HG03378 (cell line): ENCODE data around the gene KCNJ10.

ENCODE experiments used
- ATAC-seq: cut with Tn5 transposase; IDR thresholded peaks from one replicate; pipeline ENCODE4 v1.9.1; 2021; ENCODE audit warnings: mild to moderate bottlenecking, moderate library complexity; ENCODE audit not compliant: unreplicated experiment

The KCNJ10 gene

DNA sequence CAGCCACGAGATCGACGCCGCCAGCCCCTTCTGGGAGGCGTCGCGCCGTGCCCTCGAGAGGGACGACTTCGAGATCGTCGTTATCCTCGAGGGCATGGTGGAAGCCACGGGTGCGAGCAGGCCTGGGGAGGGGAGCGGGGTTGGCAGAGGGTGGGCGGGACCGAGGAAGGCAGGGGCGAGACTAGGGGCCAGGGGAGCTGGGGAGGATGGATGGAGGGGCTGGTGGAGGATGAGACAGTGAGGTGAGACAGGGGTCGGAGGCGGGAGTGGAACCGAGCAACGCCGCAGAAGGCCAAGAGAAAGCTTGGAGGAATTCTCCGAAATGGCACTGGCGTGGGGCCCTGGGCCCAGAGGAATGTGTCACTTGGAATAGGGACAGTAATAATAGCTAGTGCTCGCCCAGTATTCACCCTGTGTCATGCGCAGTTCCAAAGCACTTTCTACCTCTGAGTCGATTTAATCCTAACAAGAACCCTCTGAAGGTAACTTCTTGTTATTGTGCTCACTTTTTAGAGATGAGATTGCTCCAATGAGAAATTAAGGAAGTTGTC lies 14.9 kb upstream of the KCNJ10 start:
- no peak for ATAC-seq

DNA sequence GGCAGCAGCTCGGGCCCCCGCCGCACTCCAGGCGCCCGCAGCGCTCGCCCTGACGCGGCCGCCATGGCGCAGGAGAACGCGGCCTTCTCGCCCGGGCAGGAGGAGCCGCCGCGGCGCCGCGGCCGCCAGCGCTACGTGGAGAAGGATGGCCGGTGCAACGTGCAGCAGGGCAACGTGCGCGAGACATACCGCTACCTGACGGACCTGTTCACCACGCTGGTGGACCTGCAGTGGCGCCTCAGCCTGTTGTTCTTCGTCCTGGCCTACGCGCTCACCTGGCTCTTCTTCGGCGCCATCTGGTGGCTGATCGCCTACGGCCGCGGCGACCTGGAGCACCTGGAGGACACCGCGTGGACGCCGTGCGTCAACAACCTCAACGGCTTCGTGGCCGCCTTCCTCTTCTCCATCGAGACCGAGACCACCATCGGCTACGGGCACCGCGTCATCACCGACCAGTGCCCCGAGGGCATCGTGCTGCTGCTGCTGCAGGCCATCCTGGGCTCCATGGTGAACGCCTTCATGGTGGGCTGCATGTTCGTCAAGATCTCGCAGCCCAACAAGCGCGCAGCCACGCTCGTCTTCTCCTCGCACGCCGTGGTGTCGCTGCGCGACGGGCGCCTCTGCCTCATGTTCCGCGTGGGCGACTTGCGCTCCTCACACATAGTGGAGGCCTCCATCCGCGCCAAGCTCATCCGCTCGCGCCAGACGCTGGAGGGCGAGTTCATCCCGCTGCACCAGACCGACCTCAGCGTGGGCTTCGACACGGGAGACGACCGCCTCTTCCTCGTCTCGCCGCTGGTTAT lies 14.2 kb upstream of the KCNJ10 start:
- no peak for ATAC-seq

DNA sequence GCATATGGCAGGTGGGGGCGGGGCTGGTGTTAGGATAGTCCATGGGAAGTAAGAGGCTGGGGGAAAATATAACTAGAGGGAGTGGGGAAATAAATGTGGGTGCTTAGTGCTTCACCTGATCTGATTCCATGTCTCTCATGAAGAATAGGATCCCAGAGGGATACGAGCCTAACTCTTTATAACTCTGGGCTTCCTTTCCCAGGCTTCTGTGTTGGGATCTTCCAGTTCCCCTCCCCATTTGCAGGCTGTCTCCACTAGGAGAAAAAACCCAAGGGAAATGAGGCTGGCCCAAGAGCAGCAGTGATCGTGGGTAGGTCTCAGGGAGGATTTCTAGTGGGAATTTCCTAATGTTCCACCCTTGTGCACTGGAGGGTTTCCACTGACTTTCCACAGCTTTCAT lies 13.0 kb upstream of the KCNJ10 start:
- ATAC-seq, result no peak

DNA sequence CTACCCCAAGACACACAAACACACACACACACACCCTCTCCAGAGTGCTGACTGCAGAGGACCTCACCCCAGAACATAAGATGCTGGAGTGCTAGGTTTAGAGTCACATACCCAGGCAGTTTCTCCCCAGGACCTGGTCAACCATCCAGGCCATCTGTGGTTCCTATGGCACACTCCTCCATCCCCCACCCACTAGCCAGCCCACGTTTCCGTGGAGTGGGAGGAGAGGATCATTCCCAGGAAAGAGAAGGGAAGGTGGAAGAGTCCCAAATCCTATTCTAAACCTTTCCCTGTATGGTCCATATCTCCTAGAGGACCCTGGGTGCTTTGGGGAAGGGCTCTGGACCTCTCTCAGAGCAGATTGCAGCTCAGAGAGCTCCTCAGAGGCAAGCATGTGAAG lies 12.5 kb upstream of the KCNJ10 start:
- ATAC-seq, result no peak

- ATAC-seq, result no peak
Measured at GRCh38 chr1:160081261-160081936, 11.4 kb upstream of the KCNJ10 start, which contains the start of gene KCNJ9. Gene KCNJ9 (plus strand): TSS chr1:160081538. CDS start chr1:160084031, 2,493 bp downstream.

- no peak for ATAC-seq
Measured at GRCh38 chr1:160080381-160081100, 10.6 kb upstream of the KCNJ10 start.

- no peak for ATAC-seq
Measured at GRCh38 chr1:160079448-160079847, 9.5 kb upstream of the KCNJ10 start.

DNA sequence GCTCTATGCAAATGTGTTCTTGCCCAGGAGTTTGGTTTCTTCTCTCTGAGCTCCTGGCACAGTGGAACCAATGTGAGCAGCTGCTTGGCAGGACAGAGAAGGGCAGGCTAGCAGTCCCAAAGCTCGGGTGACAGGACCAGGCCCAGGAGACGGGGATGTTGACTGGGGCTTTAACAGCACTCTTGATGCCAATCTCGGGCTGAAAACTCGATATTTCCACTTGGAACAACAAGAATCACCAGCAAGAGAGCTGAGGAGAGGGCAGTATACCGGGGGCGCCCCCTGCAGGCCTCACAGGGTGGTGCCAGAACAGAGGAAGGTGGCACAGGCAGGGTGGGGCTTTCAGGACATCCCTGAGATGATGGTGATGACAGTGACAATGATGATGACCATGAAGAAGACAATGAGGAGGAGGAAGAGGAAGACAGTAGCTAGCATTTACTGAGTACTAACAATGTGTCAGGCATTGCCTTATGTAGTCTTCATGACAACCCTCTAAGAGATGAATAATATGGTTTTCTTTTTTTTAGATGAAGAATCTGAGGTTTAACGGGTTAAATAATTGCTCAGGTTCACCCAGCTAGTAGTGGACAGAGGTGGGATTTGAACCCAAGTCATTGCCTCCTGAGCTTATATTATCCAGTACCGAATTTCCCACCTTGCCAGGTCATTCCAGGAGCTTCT lies 8.7 kb upstream of the KCNJ10 start:
- ATAC-seq, result no peak

- ATAC-seq, result no peak
Measured at GRCh38 chr1:160077486-160077885, 7.5 kb upstream of the KCNJ10 start.

DNA sequence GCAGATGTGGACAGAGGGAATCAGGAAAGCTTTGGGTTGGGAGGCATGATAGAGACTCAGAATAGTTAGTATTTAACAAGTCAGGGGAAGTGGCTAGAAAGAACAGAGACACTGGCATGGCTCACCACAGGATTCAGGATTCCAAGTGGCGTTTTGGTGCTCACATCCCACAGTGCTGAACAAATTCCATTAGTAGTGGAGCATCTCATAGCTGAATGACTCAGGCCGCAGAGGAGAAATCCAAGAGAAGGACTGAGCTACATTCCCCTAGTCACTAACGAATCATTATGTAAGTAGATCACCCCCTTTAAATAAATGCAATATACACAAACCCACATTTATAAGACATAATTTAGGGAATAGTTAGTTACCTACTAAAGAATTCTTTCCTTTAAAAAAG lies 6.3 kb upstream of the KCNJ10 start:
- ATAC-seq, result no peak

GRCh38 chr1:160075836-160076235 lies 5.9 kb upstream of the KCNJ10 start:
- ATAC-seq, result no peak

DNA sequence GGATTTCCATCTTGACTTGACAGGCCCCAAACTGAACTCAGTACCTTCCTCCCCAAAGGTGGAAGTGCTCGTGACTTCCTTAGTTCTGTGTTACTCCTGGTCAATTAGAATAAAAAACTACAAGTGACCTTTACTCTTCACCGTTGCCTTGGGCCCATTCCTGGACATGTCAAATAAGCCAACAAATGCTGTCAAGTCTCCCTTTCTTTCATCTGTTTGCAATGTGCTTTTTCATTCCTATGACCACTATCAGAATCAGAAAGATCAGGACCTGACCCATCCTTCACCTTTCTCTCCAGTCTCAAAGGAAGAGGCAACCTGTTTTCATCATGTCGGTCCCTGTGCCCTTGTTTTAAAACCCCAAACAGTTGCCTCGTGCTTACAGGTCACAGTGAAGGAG lies 4.9 kb upstream of the KCNJ10 start:
- no peak for ATAC-seq

GRCh38 chr1:160071289-160071688 lies 1.3 kb upstream of the KCNJ10 start:
- ATAC-seq, result no peak

DNA sequence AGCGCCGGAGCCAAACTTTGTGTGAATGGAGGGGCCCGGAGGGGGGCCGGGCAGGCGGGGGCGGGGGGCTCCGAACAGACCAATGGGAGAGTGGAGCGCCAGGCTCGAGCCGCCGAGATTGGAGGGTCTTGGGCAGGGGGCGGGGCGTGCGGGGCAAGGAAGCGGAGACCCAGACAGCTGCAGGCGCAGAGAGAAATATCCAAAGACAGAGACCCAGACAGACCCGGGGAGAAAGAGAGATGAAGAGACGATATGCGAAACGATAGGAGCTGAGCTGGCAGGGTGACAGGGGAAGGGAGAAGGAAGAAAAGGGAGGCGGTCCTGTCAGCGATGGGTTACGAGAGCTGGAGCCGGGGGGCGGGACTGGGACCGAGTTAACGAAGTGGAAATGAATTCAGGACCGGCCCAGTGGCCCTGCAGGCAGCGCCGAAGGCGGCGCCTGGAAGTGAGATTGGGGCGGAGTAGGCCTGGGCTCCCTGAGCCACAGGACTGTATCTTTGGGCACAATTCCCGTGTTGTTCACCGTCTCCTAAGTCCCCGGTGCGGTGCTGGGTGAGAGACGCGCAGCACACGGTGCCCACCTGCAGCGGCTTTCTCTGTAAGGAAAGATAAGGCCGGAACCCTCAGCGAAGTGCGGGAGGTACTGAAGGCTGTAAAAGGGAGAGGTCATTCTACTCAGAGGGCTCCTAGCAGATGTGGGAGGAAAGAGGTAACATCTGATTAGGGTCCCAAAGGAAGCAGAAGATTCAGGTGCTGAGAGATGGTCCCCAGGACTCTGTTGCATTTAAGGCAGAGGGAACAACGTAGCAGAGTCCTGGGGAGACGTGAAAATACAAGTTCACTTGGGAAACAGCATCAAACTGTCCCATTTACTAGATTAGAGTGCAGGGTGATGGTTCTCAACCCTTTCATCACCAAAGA lies 543 bp upstream of the KCNJ10 start:
- no peak for ATAC-seq

- no peak for ATAC-seq
Measured at GRCh38 chr1:160068225-160068624, 1.7 kb downstream of the KCNJ10 start.

GRCh38 chr1:160066829-160067745 lies 2.9 kb downstream of the KCNJ10 start:
- no peak for ATAC-seq

GRCh38 chr1:160064746-160065145 lies 5.2 kb downstream of the KCNJ10 start:
- ATAC-seq, result no peak

- ATAC-seq, result no peak
Measured at GRCh38 chr1:160064164-160064563, 5.8 kb downstream of the KCNJ10 start.

DNA sequence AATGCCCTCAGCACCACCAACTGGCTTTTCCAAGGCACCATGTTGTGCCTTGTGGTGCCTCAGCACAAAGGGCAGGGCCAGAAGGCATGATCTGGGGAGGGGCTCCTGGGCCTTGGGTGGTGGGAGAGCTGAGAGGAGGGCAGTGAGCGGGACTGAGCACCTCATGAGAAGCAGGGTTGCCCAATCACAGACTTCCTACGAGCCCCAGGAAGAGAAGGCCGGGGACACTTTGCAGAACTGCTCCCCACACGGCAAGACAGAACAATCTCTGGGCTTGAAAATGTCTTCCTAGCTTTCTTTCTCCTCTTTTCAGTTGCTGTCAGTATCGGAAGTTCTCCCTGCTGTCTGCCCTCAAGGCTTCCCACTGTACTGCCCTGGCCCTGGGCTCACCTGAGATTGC lies 6.8 kb downstream of the KCNJ10 start:
- no peak for ATAC-seq
